ENCODE results near the gene RAB3B.

The RAB3B gene

GRCh38 chr1:51859333-51859732 is 131.2 kb downstream of the RAB3B start:
- Histone ChIP-seq H3K36me3 (ENCODE audit: insufficient read depth, low read length) (peaks cover 17% of the 10 kb centered on the region; the same call in 1 of the 2 replicates), H3K9me2 (ENCODE audit: low read depth, low read length) (no peaks in the 10 kb centered on the region), H3K4me1 (ENCODE audit: insufficient read depth, low read length, severe bottlenecking) (peaks cover 10% of the 10 kb centered on the region), H3K9me3 (ENCODE audit: low read length) (no peaks in the 10 kb centered on the region), H4K20me1 (ENCODE audit: insufficient read depth, low read length) (no peaks in the 10 kb centered on the region), H3K4me2 (ENCODE audit: low read length) (no peak overlapping the region), H3F3A (ENCODE audit: insufficient read depth, low read length) (no peaks in the 10 kb centered on the region), H2AFZ (ENCODE audit: low read length) (no peak overlapping the region), H3K27ac (ENCODE audit: low read depth, low read length, poor library complexity, severe bottlenecking) (no peak overlapping the region), H3K4me3 (ENCODE audit: low read depth, low read length, poor library complexity, severe bottlenecking) (no peak overlapping the region), H3K27me3 (ENCODE audit: insufficient read depth, low read length) (no peaks in the 10 kb centered on the region), H3K9ac (ENCODE audit: low read length) (no peak overlapping the region), H3K79me2 (ENCODE audit: insufficient read depth, low read length) (peaks cover 18% of the 10 kb centered on the region)
- TF ChIP-seq CTCF (IDR thresholded peaks at IDR 0.05; ENCODE audit: low read length) (no peak), EZH2 (IDR thresholded peaks at IDR 0.05; ENCODE audit: borderline replicate concordance, low read length) (no peak)

GRCh38 chr1:51858892-51859291 is 131.6 kb downstream of the RAB3B start:
- H3F3A ChIP-seq (ENCODE audit: insufficient read depth, low read length): no peaks in the 10 kb centered on the region
- no peak overlapping the region for H3K4me2 ChIP-seq (ENCODE audit: low read length)
- no peak overlapping the region for H3K27ac ChIP-seq (ENCODE audit: low read depth, low read length, poor library complexity, severe bottlenecking)
- H3K4me3 ChIP-seq (ENCODE audit: low read depth, low read length, poor library complexity, severe bottlenecking): no peak overlapping the region
- no peaks in the 10 kb centered on the region for H4K20me1 ChIP-seq (ENCODE audit: insufficient read depth, low read length)
- no peaks in the 10 kb centered on the region for H3K27me3 ChIP-seq (ENCODE audit: insufficient read depth, low read length)
- H3K4me1 ChIP-seq (ENCODE audit: insufficient read depth, low read length, severe bottlenecking): peaks cover 8% of the 10 kb centered on the region
- H3K9me3 ChIP-seq (ENCODE audit: low read length): no peaks in the 10 kb centered on the region
- H3K36me3 ChIP-seq (ENCODE audit: insufficient read depth, low read length): peaks cover 15% of the 10 kb centered on the region; the same call in 1 of the 2 replicates
- H3K79me2 ChIP-seq (ENCODE audit: insufficient read depth, low read length): peaks cover 14% of the 10 kb centered on the region
- H3K9ac ChIP-seq (ENCODE audit: low read length): no peak overlapping the region
- no peak for TF ChIP-seq CTCF (IDR thresholded peaks at IDR 0.05; ENCODE audit: low read length)
- TF ChIP-seq EZH2 (IDR thresholded peaks at IDR 0.05; ENCODE audit: borderline replicate concordance, low read length): no peak
- H2AFZ ChIP-seq (ENCODE audit: low read length): no peak overlapping the region
- H3K9me2 ChIP-seq (ENCODE audit: low read depth, low read length): no peaks in the 10 kb centered on the region
